ENCODE measurements around the gene HINT3.
"Not testable (repeated sequence)": the region's sequence is repeated elsewhere in the genome, so short reads cannot be mapped to it uniquely, and the experiment has no call there.

Gene HINT3

GRCh38 chr6:125966569-125966968 is 10.0 kb downstream of the HINT3 start:
- TF ChIP-seq, protein P1, sequence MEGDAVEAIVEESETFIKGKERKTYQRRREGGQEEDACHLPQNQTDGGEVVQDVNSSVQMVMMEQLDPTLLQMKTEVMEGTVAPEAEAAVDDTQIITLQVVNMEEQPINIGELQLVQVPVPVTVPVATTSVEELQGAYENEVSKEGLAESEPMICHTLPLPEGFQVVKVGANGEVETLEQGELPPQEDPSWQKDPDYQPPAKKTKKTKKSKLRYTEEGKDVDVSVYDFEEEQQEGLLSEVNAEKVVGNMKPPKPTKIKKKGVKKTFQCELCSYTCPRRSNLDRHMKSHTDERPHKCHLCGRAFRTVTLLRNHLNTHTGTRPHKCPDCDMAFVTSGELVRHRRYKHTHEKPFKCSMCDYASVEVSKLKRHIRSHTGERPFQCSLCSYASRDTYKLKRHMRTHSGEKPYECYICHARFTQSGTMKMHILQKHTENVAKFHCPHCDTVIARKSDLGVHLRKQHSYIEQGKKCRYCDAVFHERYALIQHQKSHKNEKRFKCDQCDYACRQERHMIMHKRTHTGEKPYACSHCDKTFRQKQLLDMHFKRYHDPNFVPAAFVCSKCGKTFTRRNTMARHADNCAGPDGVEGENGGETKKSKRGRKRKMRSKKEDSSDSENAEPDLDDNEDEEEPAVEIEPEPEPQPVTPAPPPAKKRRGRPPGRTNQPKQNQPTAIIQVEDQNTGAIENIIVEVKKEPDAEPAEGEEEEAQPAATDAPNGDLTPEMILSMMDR (IDR thresholded peaks at IDR 0.05; ENCODE audit: low read depth, low read length): no peak
- no peak for DNase-seq (ENCODE audit: extremely low read depth, low read depth)

DNA sequence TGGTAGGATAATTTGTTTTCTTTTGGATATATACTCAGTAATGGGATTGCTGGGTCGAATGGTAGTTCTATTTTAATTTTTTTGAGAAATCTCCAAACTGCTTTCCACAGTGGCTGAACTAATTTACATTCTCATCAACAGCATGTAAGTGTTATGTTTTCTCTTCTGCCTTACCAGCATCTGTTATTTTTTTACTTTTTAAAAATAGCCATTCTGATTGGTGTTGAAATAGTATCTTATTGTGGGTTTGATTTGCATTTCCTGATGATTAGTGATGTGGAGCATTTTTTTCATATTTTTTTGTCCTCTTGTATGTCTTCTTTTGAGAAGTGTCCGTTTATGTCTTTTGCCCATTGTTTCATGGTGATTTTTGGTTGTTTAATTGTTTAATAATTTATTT is 11.9 kb downstream of the HINT3 start:
- TF ChIP-seq, protein P1 (IDR thresholded peaks at IDR 0.05; ENCODE audit: low read depth, low read length): no peak
- no peak for DNase-seq (ENCODE audit: extremely low read depth, low read depth)

DNA sequence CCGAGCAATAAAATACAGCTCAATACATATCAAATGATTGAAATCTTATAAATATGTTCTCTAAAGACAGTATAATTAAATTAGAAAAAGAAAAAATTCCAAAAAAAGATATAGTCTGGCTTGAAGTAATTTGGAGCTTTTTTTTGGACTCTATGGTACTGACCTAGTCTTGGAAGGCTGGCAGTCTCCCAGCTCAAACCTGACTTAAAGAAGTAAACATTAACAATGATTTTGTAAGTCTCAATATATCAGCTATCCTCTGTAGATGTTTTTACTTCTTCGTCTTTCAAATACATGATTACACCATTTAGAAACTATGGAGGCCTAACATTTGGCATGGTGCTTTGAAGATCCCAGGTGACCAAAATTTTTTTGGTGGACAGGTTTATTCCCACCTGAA is 14.2 kb downstream of the HINT3 start:
- DNase-seq (ENCODE audit: extremely low read depth, low read depth): no peak
- TF ChIP-seq, protein P1 (IDR thresholded peaks at IDR 0.05; ENCODE audit: low read depth, low read length): no peak

DNA sequence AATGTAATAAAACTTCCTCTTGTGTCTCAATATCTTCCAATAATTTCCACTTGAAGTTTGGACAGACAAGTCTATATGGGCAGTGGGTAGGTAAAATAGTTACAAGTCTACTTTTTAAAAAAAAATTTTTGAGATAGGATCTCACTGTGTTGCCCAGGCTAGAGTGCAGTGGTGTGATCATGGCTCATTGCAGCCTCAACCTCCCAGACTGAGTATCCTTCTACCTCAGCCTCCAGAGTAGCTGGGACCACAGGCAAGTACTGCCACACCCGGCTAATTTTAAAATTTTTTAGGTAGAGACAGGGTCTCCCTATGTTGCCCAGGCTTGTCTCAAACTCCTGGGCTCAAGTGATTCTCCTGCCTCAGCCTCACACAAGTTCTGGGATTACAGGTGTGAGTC is 15.9 kb downstream of the HINT3 start:
- DNase-seq (ENCODE audit: extremely low read depth, low read depth): not testable (repeated sequence)

DNA sequence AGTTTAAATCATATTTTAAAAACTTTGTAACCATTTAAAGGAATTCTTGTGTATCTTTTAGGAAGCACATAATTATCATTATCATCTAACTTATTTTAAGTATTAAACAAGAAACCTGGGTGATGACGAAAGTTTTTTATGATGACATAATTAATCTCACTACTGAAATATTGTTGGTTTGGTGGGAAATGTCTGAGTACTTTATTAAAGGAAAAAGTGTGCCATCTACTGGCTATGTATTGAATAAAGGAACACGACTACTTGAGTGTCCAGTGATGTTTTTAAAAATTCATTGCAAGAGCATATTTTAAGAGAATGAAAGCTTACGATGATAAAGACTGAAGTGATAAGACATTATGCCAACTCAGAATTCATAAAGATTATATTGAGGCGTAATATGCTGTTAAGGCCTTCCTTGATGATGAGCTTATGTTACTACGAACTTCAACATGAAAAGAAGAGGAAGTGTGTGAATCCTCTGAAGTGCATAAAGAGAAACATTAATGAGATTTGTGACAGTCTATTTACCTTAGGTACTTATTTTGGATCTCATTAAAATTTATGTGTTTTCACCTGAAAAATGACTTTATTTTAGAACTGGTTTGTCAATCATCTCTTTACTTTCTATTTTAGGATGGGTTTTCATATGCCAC is 17.8 kb downstream of the HINT3 start:
- TF ChIP-seq, protein P1 (IDR thresholded peaks at IDR 0.05; ENCODE audit: low read depth, low read length): peak; percentile 49
- no peak for DNase-seq (ENCODE audit: extremely low read depth, low read depth)

DNA sequence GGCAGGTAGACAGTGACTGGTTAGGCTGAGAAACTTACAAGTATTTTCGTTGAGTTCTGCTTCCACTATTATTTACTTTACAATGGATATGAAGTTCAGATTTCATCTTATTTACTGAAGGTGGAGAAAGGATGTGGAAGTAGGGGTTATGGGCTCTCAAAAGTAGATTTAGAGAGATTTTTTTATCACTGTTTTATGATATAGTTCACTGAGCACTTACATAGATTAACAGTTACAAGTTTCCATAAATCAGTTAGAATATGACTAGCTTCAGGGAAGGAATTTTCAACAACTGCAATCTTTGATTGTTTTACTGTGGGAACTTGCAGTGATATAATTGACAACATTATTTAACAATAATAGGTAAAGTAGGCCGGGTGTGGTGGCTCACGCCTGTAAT is 22.5 kb downstream of the HINT3 start:
- TF ChIP-seq, protein P1 (IDR thresholded peaks at IDR 0.05; ENCODE audit: low read depth, low read length): no peak
- no peak for DNase-seq (ENCODE audit: extremely low read depth, low read depth)

DNA sequence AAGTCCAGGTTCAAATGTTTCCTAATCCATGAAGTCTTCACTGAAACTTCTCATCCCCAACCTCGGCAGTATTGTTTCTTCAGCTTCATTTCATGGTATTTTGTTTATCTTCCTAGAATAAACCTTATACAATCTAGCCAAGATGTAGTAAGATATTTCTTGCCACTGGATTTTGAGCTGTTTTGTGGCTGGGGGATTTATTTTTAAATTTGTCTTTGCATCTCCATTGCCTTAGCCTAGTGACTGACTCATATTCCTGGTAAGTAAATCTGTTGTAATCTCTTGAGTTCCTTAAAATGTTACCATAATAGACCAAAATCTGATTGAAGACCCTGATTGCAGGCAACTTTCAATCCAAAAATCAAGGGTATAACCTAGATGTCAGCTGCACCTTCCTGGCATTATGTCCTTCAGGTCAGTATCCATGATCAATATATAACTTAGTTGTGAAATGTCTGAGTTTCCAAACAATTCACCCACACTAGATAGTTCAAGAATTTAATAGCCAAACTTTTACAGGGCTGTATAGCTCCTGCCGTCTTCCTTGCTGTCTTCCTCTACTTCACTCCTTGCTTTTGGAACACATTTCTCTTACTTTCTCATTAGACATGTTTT is 25.1 kb downstream of the HINT3 start:
- TF ChIP-seq, protein P1 (IDR thresholded peaks at IDR 0.05; ENCODE audit: low read depth, low read length): no peak
- no peak for DNase-seq (ENCODE audit: extremely low read depth, low read depth)
